ENCODE measurements around the gene TUBE1.

TUBE1 gene

DNA sequence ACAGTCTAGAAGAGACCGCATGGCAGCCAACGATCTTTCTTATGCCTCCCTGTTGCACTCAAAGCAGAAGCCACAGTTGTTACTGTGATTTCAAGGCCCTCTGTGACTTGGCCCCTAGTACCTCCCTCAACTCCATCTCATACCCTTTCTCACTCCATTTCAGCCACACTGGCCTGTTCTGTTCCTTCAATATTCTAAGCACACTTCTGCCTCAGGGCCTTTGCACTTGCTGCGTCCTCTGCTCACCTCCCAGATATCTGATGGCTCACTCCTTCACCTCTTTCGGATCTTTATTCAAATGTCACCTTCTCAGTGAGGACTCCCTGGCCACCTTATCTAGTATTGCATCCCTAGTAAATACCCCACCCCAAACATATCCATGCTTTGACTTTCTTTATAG, 62.8 kb downstream of the TUBE1 start:
- Histone ChIP-seq H3F3A (ENCODE audit: insufficient read depth) (no peaks in the 10 kb centered on the region), H3K9me2 (replicated peaks; ENCODE audit: insufficient read depth, low read length) (no peaks in the 10 kb centered on the region), H3K27me3 (ENCODE audit: low read length) (no peaks in the 10 kb centered on the region), H4K20me1 (ENCODE audit: low read depth, low read length) (no peaks in the 10 kb centered on the region), H3K9me3 (ENCODE audit: insufficient read depth, low read length) (no peaks in the 10 kb centered on the region), H3K79me2 (ENCODE audit: insufficient read depth, low read length) (no peaks in the 10 kb centered on the region), H3K36me3 (ENCODE audit: low read length) (no peaks in the 10 kb centered on the region), H3K4me3 (ENCODE audit: insufficient read depth, low read length, poor library complexity, severe bottlenecking) (no peak overlapping the region), H3K27ac (ENCODE audit: low read depth, low read length) (no peak overlapping the region), H3K4me2 (ENCODE audit: low read depth, low read length, poor library complexity, severe bottlenecking) (no peak overlapping the region), H3K9ac (ENCODE audit: low read length) (no peak overlapping the region), H2AFZ (ENCODE audit: low read depth, low read length, severe bottlenecking) (no peak overlapping the region)
- no peak for TF ChIP-seq EZH2phosphoT487 (conservative IDR thresholded peaks at IDR 0.05; ENCODE audit: low read length)
- TF ChIP-seq CTCF (IDR thresholded peaks at IDR 0.05; ENCODE audit: insufficient read depth, low read length, poor library complexity, severe bottlenecking): no peak

DNA sequence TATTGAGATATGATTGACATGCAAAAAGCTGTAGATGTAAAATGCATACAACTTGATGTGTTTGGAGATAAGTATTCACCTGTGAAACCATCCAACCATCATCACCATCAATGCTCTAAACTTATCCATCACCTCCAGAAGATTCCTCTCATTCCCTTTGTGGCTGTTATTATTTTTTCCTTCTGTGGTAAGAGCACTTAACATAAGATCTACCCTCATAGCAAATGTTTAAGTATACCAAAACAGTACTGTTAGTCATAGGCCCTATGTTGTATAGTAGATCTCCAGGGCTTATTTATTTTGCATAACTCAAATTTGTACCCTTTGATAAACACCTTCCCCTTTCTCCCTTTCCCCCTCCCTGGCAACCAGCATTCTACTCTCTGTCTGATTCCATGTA, 64.5 kb downstream of the TUBE1 start:
- H3K27ac ChIP-seq (ENCODE audit: low read depth, low read length): no peak overlapping the region
- H3K36me3 ChIP-seq (ENCODE audit: low read length): no peaks in the 10 kb centered on the region
- H2AFZ ChIP-seq (ENCODE audit: low read depth, low read length, severe bottlenecking): no peak overlapping the region
- TF ChIP-seq CTCF (IDR thresholded peaks at IDR 0.05; ENCODE audit: insufficient read depth, low read length, poor library complexity, severe bottlenecking) (no peak), EZH2phosphoT487 (conservative IDR thresholded peaks at IDR 0.05; ENCODE audit: low read length) (no peak)
- no peaks in the 10 kb centered on the region for H3K79me2 ChIP-seq (ENCODE audit: insufficient read depth, low read length)
- no peaks in the 10 kb centered on the region for H3K9me2 ChIP-seq (replicated peaks; ENCODE audit: insufficient read depth, low read length)
- no peaks in the 10 kb centered on the region for H3K9me3 ChIP-seq (ENCODE audit: insufficient read depth, low read length)
- no peaks in the 10 kb centered on the region for H3F3A ChIP-seq (ENCODE audit: insufficient read depth)
- no peak overlapping the region for H3K4me3 ChIP-seq (ENCODE audit: insufficient read depth, low read length, poor library complexity, severe bottlenecking)
- H3K27me3 ChIP-seq (ENCODE audit: low read length): no peaks in the 10 kb centered on the region
- no peak overlapping the region for H3K4me2 ChIP-seq (ENCODE audit: low read depth, low read length, poor library complexity, severe bottlenecking)
- no peaks in the 10 kb centered on the region for H4K20me1 ChIP-seq (ENCODE audit: low read depth, low read length)
- no peak overlapping the region for H3K9ac ChIP-seq (ENCODE audit: low read length)

DNA sequence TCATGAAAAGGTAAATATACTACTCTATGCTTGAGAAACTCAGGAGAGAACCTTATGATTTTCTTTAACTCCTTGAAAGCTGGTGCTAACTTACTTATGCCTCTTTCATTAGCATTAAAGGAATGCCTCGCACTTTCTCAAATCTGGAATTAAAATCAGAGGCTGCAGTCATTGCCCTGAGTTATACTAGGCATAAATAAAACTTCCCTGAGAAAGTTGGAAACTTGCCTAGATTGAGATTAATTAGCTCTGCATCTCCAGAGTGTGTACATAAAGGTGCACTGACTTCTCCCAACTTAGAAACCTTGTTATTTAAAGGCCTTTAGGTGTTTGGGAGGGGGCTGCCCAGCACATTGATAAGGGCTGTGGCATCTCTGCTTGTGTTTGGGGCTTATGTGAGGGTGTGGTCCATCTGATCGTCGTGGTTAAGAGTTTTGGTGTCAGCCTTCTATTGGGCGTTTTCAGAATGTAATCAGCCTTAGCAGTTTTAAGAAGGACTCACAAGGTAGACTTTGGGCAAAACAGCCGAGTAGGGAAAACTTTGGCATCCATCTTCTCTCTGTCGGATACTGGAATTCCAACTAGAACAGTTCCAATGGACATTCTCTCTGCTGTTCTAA, 65.5 kb downstream of the TUBE1 start:
- no peak overlapping the region for H3K4me3 ChIP-seq (ENCODE audit: insufficient read depth, low read length, poor library complexity, severe bottlenecking)
- no peaks in the 10 kb centered on the region for H4K20me1 ChIP-seq (ENCODE audit: low read depth, low read length)
- H3F3A ChIP-seq (ENCODE audit: insufficient read depth): no peaks in the 10 kb centered on the region
- H2AFZ ChIP-seq (ENCODE audit: low read depth, low read length, severe bottlenecking): no peak overlapping the region
- H3K9ac ChIP-seq (ENCODE audit: low read length): no peak overlapping the region
- no peaks in the 10 kb centered on the region for H3K36me3 ChIP-seq (ENCODE audit: low read length)
- no peaks in the 10 kb centered on the region for H3K79me2 ChIP-seq (ENCODE audit: insufficient read depth, low read length)
- H3K9me3 ChIP-seq (ENCODE audit: insufficient read depth, low read length): no peaks in the 10 kb centered on the region
- H3K27ac ChIP-seq (ENCODE audit: low read depth, low read length): no peak overlapping the region
- H3K27me3 ChIP-seq (ENCODE audit: low read length): no peaks in the 10 kb centered on the region
- no peaks in the 10 kb centered on the region for H3K9me2 ChIP-seq (replicated peaks; ENCODE audit: insufficient read depth, low read length)
- no peak overlapping the region for H3K4me2 ChIP-seq (ENCODE audit: low read depth, low read length, poor library complexity, severe bottlenecking)
- TF ChIP-seq CTCF (IDR thresholded peaks at IDR 0.05; ENCODE audit: insufficient read depth, low read length, poor library complexity, severe bottlenecking) (no peak), EZH2phosphoT487 (conservative IDR thresholded peaks at IDR 0.05; ENCODE audit: low read length) (no peak)
